H7 (cell line): ENCODE measurements around the gene LPP. TPM values are rescaled to one million over a fixed set of nuclear protein-coding genes. Genes with fewer than 3 reads are reported as not detected.

Experiments
- DNase-seq: peaks from one replicate; pipeline ENCODE4 v3.0.0; 2012
- H3K27me3 ChIP-seq: 2 replicates; pipeline ENCODE4 v1.6.0; 2011; ENCODE audit warnings: mild to moderate bottlenecking, low read length; ENCODE audit not compliant: control insufficient read depth, insufficient read depth
- H3K36me3 ChIP-seq: replicated peaks from 2 replicates; pipeline ENCODE4 v1.5.1; 2011; ENCODE audit warnings: low read length; ENCODE audit not compliant: control insufficient read depth, insufficient read depth
- H3K4me3 ChIP-seq: 2 replicates; pipeline ENCODE4 v1.5.1; 2011; ENCODE audit warnings: low read depth, mild to moderate bottlenecking, control low read depth, low read length, moderate library complexity; ENCODE audit not compliant: insufficient read depth
- total RNA-seq: library from RNA; depleted of rRNA; stranded (reverse); fragments of >200 nt; shearing (Covaris generic); gene quantifications from 2 replicates; pipeline ENCODE4 v1.2.3, GENCODE V29; 2014

LPP gene
- total RNA-seq, 1 experiment from 2014 or later, result 14.5 TPM

- DNase-seq, result no peak
- H3K4me3 ChIP-seq, result no peak overlapping the region
- H3K27me3 ChIP-seq, result no peaks in the 10 kb centered on the region
- H3K36me3 ChIP-seq, result no peaks in the 10 kb centered on the region
These were observed 675.2 kb downstream of the LPP start for GRCh38 chr3:188829130-188829529.

GRCh38 chr3:188829576-188829975 is 675.6 kb downstream of the LPP start:
- Histone ChIP-seq H3K36me3 (no peaks in the 10 kb centered on the region), H3K4me3 (no peak overlapping the region)
- no peak for DNase-seq

DNA sequence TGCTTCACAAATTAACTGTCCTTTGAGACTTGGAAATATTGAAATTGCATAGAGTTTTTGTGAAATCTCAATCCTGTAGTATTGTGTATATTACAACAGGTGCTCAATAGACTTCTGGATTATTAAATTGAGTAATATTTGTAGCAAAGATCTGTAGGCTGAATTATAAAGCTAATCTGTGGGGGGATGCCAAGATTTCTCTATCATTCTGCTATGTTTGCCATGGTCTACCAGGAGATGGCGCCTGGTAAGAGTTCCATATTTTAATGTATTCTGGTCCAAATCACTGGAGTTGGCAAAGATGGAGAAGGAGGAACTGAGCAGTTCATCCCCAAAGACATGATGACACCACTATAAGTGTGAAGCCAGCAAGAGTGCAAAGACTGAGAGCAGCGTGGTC is 676.9 kb downstream of the LPP start:
- H3K4me3 ChIP-seq, result no peak overlapping the region
- H3K27me3 ChIP-seq, result no peaks in the 10 kb centered on the region
- no peaks in the 10 kb centered on the region for H3K36me3 ChIP-seq
- no peak for DNase-seq

More at GRCh38 chr3:188829576-188829975, 675.6 kb downstream of the LPP start:
- H3K27me3 ChIP-seq, result no peaks in the 10 kb centered on the region

GRCh38 chr3:188832146-188832545 is 678.2 kb downstream of the LPP start:
- no peaks in the 10 kb centered on the region for H3K36me3 ChIP-seq
- DNase-seq, result no peak
- no peaks in the 10 kb centered on the region for H3K27me3 ChIP-seq
- H3K4me3 ChIP-seq, result no peak overlapping the region

GRCh38 chr3:188832961-188833721 is 679.2 kb downstream of the LPP start:
- Histone ChIP-seq H3K4me3 (no peak overlapping the region), H3K36me3 (no peaks in the 10 kb centered on the region), H3K27me3 (no peaks in the 10 kb centered on the region)
- no peak for DNase-seq

- Histone ChIP-seq H3K4me3 (no peak overlapping the region), H3K27me3 (no peaks in the 10 kb centered on the region), H3K36me3 (no peaks in the 10 kb centered on the region)
- no peak for DNase-seq
These were observed 680.4 kb downstream of the LPP start for GRCh38 chr3:188834349-188834748.

- H3K27me3 ChIP-seq, result no peaks in the 10 kb centered on the region
- H3K4me3 ChIP-seq, result no peak overlapping the region
- no peak for DNase-seq
- no peaks in the 10 kb centered on the region for H3K36me3 ChIP-seq
These were observed 685.3 kb downstream of the LPP start for GRCh38 chr3:188839187-188839695.

DNA sequence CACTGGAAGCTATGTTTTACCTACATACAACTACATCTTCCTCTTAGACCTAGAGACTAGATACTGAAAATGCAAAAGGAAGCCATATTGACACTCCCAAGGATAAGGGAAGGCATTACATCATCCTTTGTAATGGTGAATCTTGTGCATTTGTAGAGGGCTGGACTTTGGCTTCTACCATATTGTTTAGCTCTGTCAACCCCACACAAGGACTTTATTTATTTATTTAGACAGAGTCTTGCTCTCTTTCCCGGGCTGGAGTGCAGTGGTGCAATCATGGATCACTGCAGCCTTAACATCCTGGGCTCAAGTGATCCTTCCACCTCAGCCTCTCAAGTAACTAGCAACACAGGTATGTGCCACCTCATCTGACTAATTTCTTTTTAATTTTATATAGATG is 686.3 kb downstream of the LPP start:
- no peak for DNase-seq
- H3K36me3 ChIP-seq, result no peaks in the 10 kb centered on the region
- H3K4me3 ChIP-seq, result no peak overlapping the region
- H3K27me3 ChIP-seq, result no peaks in the 10 kb centered on the region

- Histone ChIP-seq H3K36me3 (no peaks in the 10 kb centered on the region), H3K4me3 (no peak overlapping the region), H3K27me3 (no peaks in the 10 kb centered on the region)
- DNase-seq, result no peak
These were observed 687.9 kb downstream of the LPP start for GRCh38 chr3:188841906-188842305.

GRCh38 chr3:188842639-188843038 is 688.7 kb downstream of the LPP start:
- no peak for DNase-seq
- Histone ChIP-seq H3K27me3 (no peaks in the 10 kb centered on the region), H3K36me3 (no peaks in the 10 kb centered on the region), H3K4me3 (no peak overlapping the region)

GRCh38 chr3:188844096-188844495 is 690.1 kb downstream of the LPP start:
- Histone ChIP-seq H3K36me3 (no peaks in the 10 kb centered on the region), H3K27me3 (no peaks in the 10 kb centered on the region), H3K4me3 (no peak overlapping the region)
- no peak for DNase-seq

DNA sequence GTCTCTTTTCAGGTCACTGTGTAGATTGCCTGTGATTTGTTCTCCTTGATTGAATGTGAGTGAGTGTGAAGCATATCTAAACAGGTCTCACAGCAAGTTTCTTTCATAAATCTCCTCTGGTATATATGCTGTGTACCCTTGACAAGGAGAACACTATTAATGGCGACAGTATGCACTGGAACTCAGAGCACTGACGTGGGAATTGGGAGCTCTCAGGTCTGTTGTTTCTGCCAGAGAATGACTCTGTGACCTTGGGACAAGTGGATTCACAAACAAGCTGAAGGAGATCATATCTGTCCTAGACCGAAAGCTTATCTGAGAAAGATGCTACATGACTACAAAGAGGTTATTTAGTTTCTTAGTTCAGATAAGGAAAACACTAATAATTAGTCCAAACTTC is 691.6 kb downstream of the LPP start:
- no peaks in the 10 kb centered on the region for H3K36me3 ChIP-seq
- no peaks in the 10 kb centered on the region for H3K27me3 ChIP-seq
- no peak for DNase-seq
- no peak overlapping the region for H3K4me3 ChIP-seq

DNA sequence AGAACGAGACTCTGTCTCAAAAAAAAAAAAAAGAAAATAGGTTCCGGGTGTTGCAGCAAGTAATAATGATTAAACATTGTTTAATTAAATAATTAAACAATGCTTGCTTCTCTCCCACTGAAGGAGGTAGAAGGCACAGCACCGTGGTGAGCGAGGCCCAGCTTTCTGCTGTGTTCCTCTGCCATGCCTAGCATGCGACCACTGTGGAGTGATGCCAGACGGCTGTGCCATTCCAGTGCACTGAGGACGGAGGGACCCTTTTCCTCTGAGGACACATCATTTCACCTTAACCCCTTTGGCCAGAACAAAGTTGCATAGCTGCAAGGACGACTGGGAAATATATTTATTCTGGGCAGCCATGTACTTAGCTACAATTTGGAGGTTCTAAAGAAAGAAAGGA is 695.0 kb downstream of the LPP start:
- no peaks in the 10 kb centered on the region for H3K27me3 ChIP-seq
- no peaks in the 10 kb centered on the region for H3K36me3 ChIP-seq
- DNase-seq, result no peak
- no peak overlapping the region for H3K4me3 ChIP-seq

DNA sequence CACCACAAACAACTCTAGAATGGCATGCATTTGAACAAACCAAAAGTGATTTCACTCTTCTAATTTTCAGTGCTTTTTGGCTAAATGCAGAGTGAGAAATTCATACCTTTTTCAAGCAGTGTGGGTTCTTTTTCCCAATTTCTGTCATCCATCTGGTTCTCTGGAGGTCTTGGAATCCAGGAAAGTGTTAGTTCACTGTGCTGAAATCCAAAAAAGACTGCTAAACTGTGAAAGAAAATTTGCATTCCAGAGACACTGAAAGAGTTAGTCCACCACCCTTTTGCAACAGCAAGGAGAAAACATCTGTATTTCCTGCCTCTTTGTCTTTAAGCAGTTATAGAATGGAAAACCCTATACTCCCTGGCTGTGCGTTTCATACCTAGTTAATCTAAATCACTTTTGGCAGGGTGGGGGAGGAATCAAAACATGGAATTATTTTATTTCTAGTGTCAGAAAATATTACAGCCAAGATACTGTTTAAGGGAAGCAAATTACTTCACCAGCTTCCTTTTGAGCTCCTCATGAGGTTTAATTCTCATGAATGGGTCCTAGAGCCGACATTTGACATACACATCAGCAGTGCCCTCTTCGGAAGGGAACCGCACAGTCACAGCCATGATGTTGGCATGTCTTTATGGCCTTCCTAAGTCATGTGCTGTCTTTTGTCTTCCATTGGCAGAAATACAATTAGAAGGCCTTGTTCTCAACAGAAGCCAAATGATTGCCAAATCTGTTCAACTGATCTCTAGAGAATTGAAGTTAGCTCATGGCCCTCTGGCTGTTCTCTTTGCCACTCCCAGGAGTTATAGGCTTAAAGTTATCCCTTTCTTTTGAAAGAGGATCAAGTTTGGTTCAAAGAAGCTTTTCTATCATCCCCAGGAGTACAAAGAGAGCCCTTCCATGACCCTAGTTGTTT is 700.2 kb downstream of the LPP start:
- Histone ChIP-seq H3K36me3 (no peaks in the 10 kb centered on the region), H3K27me3 (no peaks in the 10 kb centered on the region), H3K4me3 (no peak overlapping the region)
- no peak for DNase-seq

DNA sequence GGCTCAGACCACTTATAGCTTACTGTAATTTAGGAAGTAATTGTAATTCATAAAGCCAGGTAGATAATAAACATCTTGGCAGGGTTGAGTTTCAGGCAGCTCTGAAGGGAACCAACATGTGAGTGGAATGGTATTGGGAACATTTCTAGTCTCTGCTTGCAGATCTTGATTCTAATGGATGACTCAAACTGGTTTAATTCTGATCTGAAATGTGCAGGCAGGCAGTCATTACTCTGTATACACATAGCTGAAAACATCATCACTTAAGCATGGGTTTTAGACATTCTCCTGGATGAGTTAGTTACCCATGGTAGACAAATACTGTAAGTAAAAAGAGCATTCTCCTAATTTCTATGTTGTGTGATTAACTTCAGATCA is 700.8 kb downstream of the LPP start:
- DNase-seq, result no peak
- H3K4me3 ChIP-seq, result no peak overlapping the region
- no peaks in the 10 kb centered on the region for H3K36me3 ChIP-seq
- no peaks in the 10 kb centered on the region for H3K27me3 ChIP-seq
